GM19455 (cell line): Measurements from ENCODE around the gene ADGRL3.

ENCODE experiments used
- ATAC-seq: cut with Tn5 transposase; IDR thresholded peaks from one replicate; pipeline ENCODE4 v1.9.1; 2021; ENCODE audit not compliant: unreplicated experiment

Gene ADGRL3

DNA sequence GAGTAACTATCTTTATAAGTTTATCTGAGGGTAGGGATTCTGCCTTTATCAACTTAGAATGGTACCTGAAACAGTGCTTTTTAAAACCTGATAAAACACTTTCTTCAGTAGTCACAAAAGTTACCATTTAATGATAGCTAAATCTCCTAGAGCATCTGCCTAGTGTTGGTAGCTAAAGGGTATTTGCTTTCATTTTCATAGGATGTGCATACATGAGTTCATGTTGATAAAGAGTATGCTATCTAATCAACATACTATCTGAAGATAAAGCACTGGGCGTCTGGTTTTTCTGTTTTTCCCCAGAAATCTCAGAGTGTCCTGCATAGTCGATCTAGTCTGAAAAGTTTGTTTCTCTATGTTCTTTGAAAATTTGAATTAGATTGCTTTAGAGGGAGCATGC lies 75.1 kb downstream of the ADGRL3 start:
- ATAC-seq, result no peak

GRCh38 chr4:61276029-61276428 lies 75.9 kb downstream of the ADGRL3 start:
- no peak for ATAC-seq

GRCh38 chr4:61277785-61278760 lies 77.9 kb downstream of the ADGRL3 start:
- ATAC-seq, result no peak

- ATAC-seq, result no peak
Measured at GRCh38 chr4:61292322-61292721, 92.2 kb downstream of the ADGRL3 start.

GRCh38 chr4:61293707-61294400 lies 93.7 kb downstream of the ADGRL3 start:
- ATAC-seq, result no peak

DNA sequence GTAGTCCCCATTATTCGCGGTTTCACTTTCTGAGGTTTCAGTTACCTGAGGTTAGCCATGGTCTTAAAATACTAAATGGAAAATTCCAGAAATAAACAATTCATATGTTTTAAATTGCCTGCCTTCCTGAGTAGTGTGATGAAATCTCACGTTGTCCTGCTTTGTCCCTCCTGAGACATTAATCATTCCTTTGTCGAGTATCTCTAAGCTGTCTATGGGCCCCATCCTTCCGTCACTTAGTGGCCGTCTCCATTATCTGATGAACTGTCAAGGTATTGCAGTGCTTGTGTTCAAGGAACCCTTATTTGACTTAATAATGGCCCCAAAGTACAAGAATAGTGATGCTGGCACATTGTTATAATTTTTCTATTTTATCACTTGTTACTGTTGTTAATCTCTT lies 94.8 kb downstream of the ADGRL3 start:
- ATAC-seq, result no peak

GRCh38 chr4:61296144-61296543 lies 96.0 kb downstream of the ADGRL3 start:
- no peak for ATAC-seq

DNA sequence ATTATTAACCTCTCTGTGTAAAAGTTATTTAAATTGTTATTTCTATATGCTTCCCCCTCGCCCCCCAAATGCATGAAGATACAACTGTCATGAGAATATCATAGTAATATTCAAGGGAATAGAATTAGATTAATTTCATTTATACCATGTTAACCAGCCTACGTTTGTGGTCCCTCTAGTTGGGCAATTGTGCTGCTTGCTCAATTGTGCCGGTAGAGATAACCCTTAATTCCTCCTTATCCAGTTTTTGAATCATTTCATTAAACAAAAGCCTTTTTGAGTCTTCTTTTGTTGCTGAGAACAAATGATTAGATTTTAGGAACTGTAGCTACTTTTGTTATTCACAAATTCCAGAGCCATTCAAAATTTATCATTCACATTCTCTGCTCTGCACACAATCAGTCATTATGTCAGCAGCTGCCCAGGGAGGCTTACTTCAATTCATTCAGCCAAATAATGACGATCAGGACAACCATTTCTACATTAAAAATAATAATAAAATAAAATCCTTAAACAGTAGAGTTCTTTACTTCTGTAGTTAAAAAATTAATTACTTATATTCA lies 98.1 kb downstream of the ADGRL3 start:
- ATAC-seq, result no peak

GRCh38 chr4:61299316-61299715 lies 99.2 kb downstream of the ADGRL3 start:
- no peak for ATAC-seq

- ATAC-seq, result no peak
Measured at GRCh38 chr4:61300266-61300844, 100.2 kb downstream of the ADGRL3 start.

GRCh38 chr4:61301271-61301670 lies 101.1 kb downstream of the ADGRL3 start:
- ATAC-seq, result no peak

DNA sequence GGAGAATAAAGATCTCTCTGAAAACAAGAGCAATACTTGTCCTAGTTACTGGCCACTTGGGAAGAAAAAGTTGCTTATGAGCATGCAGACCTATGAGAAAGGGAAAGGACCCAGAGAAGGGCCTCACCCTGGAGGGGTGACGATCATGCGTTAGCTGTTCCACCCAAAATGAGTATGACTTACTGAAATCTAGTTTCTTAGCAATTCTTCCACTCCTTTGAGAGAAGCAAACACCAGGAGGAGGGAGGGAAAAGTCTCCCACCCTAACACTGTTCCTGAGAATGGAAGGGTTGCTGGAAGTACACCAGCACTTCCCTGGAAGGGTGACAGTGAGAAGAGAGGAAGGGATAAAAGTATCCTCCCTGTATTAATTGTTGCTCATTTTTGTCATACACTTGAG lies 107.9 kb downstream of the ADGRL3 start:
- ATAC-seq, result no peak

- no peak for ATAC-seq
Measured at GRCh38 chr4:61309616-61310015, 109.5 kb downstream of the ADGRL3 start.

GRCh38 chr4:61312526-61312925 lies 112.4 kb downstream of the ADGRL3 start:
- no peak for ATAC-seq

DNA sequence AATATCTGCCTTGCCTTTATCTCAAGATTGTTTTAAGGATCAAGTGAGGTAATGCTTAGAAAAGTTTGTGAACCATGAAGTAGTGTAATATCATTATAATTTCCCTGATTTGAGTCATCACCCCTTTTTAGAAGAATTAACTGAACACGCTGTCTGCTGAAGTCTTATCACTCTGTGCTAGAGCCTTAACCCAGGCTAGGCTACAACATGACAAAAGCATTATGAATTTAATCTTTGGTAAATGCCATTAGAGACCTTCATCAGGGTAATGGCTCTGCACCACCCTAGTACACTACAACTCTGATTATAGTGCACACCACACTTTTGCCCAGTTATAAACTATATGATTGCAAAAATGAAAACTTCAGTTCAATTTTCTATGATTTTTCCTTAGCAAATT lies 118.3 kb downstream of the ADGRL3 start:
- ATAC-seq, result no peak

DNA sequence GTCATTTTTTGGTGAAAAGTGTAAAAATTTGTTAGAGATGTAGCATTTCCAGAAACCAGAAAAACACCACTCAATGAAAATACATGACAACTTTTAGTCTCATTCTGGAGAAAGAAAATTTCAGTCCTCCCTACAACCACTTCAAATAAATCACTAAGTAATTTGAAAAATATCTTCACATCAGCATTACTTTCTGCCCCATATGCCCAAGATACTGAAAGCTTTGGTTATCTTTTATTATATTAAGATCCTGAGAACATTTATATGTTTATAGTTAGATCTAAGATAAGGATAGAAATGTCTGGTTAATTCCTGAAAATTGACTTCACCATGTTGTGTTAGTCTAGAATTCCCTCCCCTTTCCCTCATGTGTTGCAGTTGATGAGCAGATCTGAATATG lies 119.0 kb downstream of the ADGRL3 start:
- ATAC-seq, result no peak

DNA sequence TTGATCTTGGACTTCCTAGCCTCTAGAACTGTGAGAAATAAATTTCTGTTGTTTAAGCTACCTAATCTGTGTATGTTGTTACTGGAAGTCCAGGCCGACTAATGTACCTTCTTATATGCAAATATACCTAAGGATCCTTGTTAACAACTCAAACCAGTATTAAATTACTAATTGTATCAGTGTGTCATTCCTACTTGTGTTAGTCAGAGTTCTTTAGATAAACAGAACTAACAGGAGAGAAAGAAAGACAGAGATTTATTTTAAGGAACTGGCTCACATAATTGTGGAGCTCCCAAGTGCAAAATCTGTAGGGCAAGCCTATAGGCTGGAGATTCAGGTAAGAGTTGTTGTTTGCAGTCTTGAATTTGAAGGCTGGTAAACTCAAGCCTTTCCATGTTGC lies 120.0 kb downstream of the ADGRL3 start:
- ATAC-seq, result no peak

- ATAC-seq, result no peak
Measured at GRCh38 chr4:61320631-61321030, 120.5 kb downstream of the ADGRL3 start.

- ATAC-seq, result no peak
Measured at GRCh38 chr4:61332693-61333092, 132.6 kb downstream of the ADGRL3 start.

DNA sequence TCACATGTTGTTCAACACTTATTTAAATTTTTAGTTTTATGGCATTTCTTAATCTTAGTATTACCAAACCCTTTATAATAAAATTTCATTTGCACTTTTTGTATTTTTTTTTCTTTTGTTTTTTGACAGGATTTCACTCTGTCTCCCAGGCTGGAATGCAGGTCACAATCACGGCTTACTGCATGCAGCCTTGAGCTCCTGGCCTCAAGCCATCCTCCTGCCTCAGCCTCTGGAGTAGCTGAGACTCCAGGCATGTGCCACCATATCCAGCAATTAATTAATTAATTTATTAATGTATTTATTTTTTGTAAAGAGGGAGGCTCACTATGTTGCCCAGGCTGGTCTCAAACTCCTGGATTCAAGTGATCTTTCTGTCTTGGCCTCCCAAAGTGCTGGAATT lies 133.4 kb downstream of the ADGRL3 start:
- ATAC-seq, result no peak

GRCh38 chr4:61335241-61335763 lies 135.2 kb downstream of the ADGRL3 start:
- ATAC-seq, result no peak
